SK-N-SH treated with all-trans-retinoic acid at 6 μM for 48 hours (cell line): ENCODE results near the gene PNKD.

Experiments
- ARNTL ChIP-seq: fragments of 450-650 bp; formaldehyde crosslinking; IDR thresholded peaks from 2 replicates; pipeline ENCODE4 v1.5.0; 2020; ENCODE audit warnings: low read depth, mild to moderate bottlenecking, moderate library complexity, borderline replicate concordance
- CSDC2 ChIP-seq: fragments of 250-450 bp; sonication (Bioruptor Pico); IDR thresholded peaks from 2 replicates; pipeline ENCODE4 v1.5.0; 2020; ENCODE audit warnings: mild to moderate bottlenecking, moderate library complexity
- SNAI2 ChIP-seq: fragments of 250-450 bp; sonication (Bioruptor Pico); IDR thresholded peaks from 2 replicates; pipeline ENCODE4 v1.5.0; 2020; ENCODE audit warnings: mild to moderate bottlenecking, moderate library complexity
- TCF4 ChIP-seq: fragments of 250-450 bp; sonication (Bioruptor Pico); IDR thresholded peaks from 2 replicates; pipeline ENCODE4 v1.8.0; 2021; ENCODE audit warnings: mild to moderate bottlenecking, moderate library complexity, borderline replicate concordance
- ZFP3 ChIP-seq: fragments of 250-450 bp; sonication (Bioruptor Pico); IDR thresholded peaks from 2 replicates; pipeline ENCODE4 v1.5.0; 2020; ENCODE audit warnings: mild to moderate bottlenecking, moderate library complexity
- ZNF565 ChIP-seq: fragments of 450-650 bp; formaldehyde crosslinking; conservative IDR thresholded peaks from 2 replicates; pipeline ENCODE4 v1.5.0; 2020; ENCODE audit warnings: low read depth, mild to moderate bottlenecking, moderate library complexity
- TF ChIP-seq, protein P1 (sequence below): fragments of 250-450 bp; sonication (Bioruptor Pico); IDR thresholded peaks from 2 replicates; pipeline ENCODE4 v1.5.1; 2020; ENCODE audit warnings: low read depth, mild to moderate bottlenecking, moderate library complexity
- TF ChIP-seq, protein P2 (sequence below): fragments of 250-450 bp; sonication (Bioruptor Pico); IDR thresholded peaks from 2 replicates; pipeline ENCODE4 v1.8.0; 2020; ENCODE audit warnings: mild to moderate bottlenecking, moderate library complexity, borderline replicate concordance
- TF ChIP-seq, protein P3 (sequence below): fragments of 250-450 bp; sonication (Bioruptor Pico); IDR thresholded peaks from 2 replicates; pipeline ENCODE4 v1.8.0; 2021; ENCODE audit warnings: low read depth, mild to moderate bottlenecking, moderate library complexity, borderline replicate concordance

DNA sequence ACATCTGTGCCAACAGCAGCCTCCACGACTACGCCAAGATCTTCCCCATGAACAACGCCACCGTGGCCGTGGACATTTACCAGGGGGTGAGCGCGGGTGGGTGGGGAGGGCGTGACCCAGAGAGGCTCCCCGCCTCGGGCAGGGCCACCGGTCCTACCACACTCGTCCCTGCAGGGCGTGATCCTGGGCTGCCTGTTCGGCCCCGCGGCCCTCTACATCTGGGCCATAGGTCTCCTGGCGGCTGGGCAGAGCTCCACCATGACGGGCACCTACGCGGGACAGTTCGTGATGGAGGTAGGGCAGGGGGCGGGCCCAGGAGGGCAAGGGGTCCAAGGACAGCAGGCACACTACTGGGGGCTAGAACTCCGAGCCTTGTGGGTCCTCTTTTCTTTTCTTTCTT lies 120.9 kb downstream of the PNKD start:
- TF ChIP-seq, protein P1, sequence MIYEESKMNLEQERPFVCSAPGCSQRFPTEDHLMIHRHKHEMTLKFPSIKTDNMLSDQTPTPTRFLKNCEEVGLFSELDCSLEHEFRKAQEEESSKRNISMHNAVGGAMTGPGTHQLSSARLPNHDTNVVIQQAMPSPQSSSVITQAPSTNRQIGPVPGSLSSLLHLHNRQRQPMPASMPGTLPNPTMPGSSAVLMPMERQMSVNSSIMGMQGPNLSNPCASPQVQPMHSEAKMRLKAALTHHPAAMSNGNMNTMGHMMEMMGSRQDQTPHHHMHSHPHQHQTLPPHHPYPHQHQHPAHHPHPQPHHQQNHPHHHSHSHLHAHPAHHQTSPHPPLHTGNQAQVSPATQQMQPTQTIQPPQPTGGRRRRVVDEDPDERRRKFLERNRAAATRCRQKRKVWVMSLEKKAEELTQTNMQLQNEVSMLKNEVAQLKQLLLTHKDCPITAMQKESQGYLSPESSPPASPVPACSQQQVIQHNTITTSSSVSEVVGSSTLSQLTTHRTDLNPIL (CRISPR knock-in tag): no peak
- TF ChIP-seq, protein P2, sequence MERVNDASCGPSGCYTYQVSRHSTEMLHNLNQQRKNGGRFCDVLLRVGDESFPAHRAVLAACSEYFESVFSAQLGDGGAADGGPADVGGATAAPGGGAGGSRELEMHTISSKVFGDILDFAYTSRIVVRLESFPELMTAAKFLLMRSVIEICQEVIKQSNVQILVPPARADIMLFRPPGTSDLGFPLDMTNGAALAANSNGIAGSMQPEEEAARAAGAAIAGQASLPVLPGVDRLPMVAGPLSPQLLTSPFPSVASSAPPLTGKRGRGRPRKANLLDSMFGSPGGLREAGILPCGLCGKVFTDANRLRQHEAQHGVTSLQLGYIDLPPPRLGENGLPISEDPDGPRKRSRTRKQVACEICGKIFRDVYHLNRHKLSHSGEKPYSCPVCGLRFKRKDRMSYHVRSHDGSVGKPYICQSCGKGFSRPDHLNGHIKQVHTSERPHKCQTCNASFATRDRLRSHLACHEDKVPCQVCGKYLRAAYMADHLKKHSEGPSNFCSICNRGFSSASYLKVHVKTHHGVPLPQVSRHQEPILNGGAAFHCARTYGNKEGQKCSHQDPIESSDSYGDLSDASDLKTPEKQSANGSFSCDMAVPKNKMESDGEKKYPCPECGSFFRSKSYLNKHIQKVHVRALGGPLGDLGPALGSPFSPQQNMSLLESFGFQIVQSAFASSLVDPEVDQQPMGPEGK (CRISPR knock-in tag): no peak
- TF ChIP-seq ARNTL (CRISPR knock-in tag) (no peak), CSDC2 (CRISPR knock-in tag) (no peak), TCF4 (CRISPR knock-in tag) (no peak), SNAI2 (CRISPR knock-in tag) (no peak), ZFP3 (CRISPR knock-in tag) (no peak), ZNF565 (no peak)
- TF ChIP-seq, protein P3, sequence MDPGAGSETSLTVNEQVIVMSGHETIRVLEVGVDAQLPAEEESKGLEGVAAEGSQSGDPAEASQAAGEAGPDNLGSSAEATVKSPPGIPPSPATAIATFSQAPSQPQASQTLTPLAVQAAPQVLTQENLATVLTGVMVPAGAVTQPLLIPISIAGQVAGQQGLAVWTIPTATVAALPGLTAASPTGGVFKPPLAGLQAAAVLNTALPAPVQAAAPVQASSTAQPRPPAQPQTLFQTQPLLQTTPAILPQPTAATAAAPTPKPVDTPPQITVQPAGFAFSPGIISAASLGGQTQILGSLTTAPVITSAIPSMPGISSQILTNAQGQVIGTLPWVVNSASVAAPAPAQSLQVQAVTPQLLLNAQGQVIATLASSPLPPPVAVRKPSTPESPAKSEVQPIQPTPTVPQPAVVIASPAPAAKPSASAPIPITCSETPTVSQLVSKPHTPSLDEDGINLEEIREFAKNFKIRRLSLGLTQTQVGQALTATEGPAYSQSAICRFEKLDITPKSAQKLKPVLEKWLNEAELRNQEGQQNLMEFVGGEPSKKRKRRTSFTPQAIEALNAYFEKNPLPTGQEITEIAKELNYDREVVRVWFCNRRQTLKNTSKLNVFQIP (CRISPR knock-in tag): no peak
